Left renal pelvis (tissue), 4 donors: ENCODE measurements around the gene FAM83E. TPM values are rescaled to one million over a fixed set of nuclear protein-coding genes. Genes with fewer than 3 reads are reported as not detected.
"Not testable (repeated sequence)": the region's sequence is repeated elsewhere in the genome, so short reads cannot be mapped to it uniquely, and the experiment has no call there.

Source experiments
- DNase-seq, 4 donors: peaks; one replicate each; pipeline ENCODE4 v3.0.0-alpha.2; 2013; ENCODE audit warnings: low read depth in 4 of 4, low spot score in 3 of 4
- polyA plus RNA-seq, 4 donors: library from polyadenylated mRNA; unstranded; fragments of 120-200 nt; gene quantifications; one replicate each; pipeline ENCODE4 v1.2.1, GENCODE V29; 2013; ENCODE audit not compliant: insufficient read length in 4 of 4

FAM83E gene
- polyA plus RNA-seq, 4 donors: 0.79 to 3.4 (median 1.9) TPM; not detected in 1

GRCh38 chr19:48642862-48643261 lies 28.0 kb upstream of the FAM83E start:
- DNase-seq: no peak

DNA sequence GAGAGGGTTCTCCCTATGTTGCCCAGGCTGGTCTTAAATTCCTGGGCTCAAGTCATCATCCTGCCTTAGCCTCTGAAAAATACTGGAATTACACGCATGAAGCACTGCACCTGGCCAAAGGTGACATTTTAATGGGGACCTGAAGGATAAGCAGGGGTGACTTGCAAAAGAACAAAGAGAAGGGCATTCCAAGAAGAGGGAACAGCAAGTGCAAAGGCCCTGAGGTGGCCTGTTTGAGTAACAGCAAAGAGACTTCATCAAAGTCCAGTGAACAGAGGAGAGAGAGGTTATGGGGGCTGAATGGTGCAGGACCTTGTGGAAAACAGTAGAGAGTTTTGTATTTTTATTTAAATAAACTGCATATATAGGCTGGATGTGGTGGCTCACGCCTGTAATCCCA lies 27.0 kb upstream of the FAM83E start:
- no peak for DNase-seq

- DNase-seq: no peak
Measured at GRCh38 chr19:48639483-48640375, 24.9 kb upstream of the FAM83E start.

- no peak for DNase-seq
Measured at GRCh38 chr19:48638831-48639381, 24.0 kb upstream of the FAM83E start.

GRCh38 chr19:48637948-48638830 lies 23.3 kb upstream of the FAM83E start:
- peak in 3 of 4 donors; percentile 85 to 93 (median 86) for DNase-seq

- peak; percentile 96 to 98 (median 98) for DNase-seq
Measured at GRCh38 chr19:48637449-48637947, 22.6 kb upstream of the FAM83E start.

GRCh38 chr19:48636859-48637448 lies 22.1 kb upstream of the FAM83E start, which contains the start of gene DBP:
Gene DBP (minus strand): TSS chr19:48637379. CDS start chr19:48636994, 385 bp downstream.
- DNase-seq: no peak

DNA sequence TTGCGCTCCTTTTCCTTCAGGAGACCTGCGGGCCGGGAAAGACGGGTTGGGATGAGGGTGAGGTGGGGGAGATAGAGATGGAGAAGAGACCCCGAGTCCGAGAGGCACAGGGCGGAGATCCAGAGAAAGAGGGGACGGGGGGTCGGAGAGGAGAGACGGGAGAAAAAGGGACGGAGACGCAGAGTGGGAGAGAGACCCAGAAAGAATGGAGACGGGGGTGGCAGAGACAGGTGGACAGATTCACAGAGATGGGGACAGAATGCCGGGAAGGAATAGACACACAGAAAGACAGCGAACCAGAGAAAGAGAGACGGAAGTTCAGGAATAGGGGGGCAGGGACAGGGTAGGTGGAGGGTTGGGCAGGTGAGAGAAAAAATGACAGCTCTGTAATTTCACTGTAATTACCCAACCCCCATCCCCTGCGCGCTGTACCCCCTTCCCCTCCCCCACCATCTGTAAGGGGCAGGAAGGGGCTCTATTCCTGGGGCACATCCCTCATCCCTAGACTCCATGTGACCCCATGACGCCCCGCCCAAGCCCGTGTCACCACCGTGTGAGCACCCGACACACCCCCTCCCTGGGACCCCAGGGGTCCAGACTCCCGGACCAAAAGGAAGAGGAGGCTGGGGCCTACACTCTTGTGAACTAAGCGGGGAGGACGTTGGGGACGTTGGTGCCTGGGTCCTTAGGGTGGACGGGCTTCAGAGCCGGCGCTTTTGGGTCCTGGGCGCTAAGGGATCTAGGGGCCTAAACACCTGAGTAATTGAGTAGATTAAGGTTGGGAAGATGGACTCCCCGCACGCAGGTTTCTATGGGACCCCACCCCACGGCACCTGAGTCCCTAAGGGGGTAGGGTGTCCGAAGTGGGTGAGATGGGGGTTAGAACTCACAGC lies 21.3 kb upstream of the FAM83E start:
- DNase-seq: no peak

GRCh38 chr19:48635263-48635965 lies 20.5 kb upstream of the FAM83E start:
- DNase-seq: no peak

GRCh38 chr19:48634424-48635262 lies 19.8 kb upstream of the FAM83E start:
- peak; percentile 87 to 96 (median 94) for DNase-seq

GRCh38 chr19:48634036-48634342 lies 19.1 kb upstream of the FAM83E start:
- no peak for DNase-seq

- no peak for DNase-seq
Measured at GRCh38 chr19:48633148-48634035, 18.5 kb upstream of the FAM83E start.

- DNase-seq: no peak
Measured at GRCh38 chr19:48632692-48633147, 17.8 kb upstream of the FAM83E start.

GRCh38 chr19:48632286-48632685 lies 17.4 kb upstream of the FAM83E start:
- DNase-seq: not testable (repeated sequence)

- no peak for DNase-seq
Measured at GRCh38 chr19:48631225-48631624, 16.3 kb upstream of the FAM83E start.

GRCh38 chr19:48630296-48631063 lies 15.6 kb upstream of the FAM83E start:
- no peak for DNase-seq
